SK-N-SH (cell line): ENCODE results near the gene FOXD4L1.
"Not testable (repeated sequence)": the region's sequence is repeated elsewhere in the genome, so short reads cannot be mapped to it uniquely, and the experiment has no call there.

Experiments
- CTCF ChIP-seq: fragments of 200-600 bp; sonication (generic); IDR thresholded peaks from 2 replicates; pipeline ENCODE4 v1.6.1; 2017; ENCODE audit warnings: antibody characterized with exemption, mild to moderate bottlenecking, moderate library complexity
- EZH2phosphoT487 ChIP-seq: fragments of 200-600 bp; sonication (generic); IDR thresholded peaks from 2 replicates; pipeline ENCODE4 v1.6.1; 2017; ENCODE audit warnings: low read depth, mixed run types, mild to moderate bottlenecking, antibody characterized with exemption, moderate library complexity, borderline replicate concordance
- GABPA ChIP-seq: IDR thresholded peaks from 2 replicates; pipeline ENCODE4 v1.4.0; 2012; ENCODE audit warnings: low read depth, mild to moderate bottlenecking
- NFIC ChIP-seq: IDR thresholded peaks from 2 replicates; pipeline ENCODE4 v1.4.0; 2012; ENCODE audit warnings: borderline replicate concordance
- PBX3 ChIP-seq: IDR thresholded peaks from 2 replicates; pipeline ENCODE4; 2012
- POLR2AphosphoS5 ChIP-seq: IDR thresholded peaks from 2 replicates; pipeline ENCODE4 v1.6.1; 2012; ENCODE audit warnings: low read depth, low read length
- RAD21 ChIP-seq: IDR thresholded peaks from 2 replicates; pipeline ENCODE4 v1.6.1; 2012; ENCODE audit warnings: mild to moderate bottlenecking, low read length
- ZBTB33 ChIP-seq: IDR thresholded peaks from 2 replicates; pipeline ENCODE4 v1.4.0; 2012; ENCODE audit warnings: low read depth, borderline replicate concordance

DNA sequence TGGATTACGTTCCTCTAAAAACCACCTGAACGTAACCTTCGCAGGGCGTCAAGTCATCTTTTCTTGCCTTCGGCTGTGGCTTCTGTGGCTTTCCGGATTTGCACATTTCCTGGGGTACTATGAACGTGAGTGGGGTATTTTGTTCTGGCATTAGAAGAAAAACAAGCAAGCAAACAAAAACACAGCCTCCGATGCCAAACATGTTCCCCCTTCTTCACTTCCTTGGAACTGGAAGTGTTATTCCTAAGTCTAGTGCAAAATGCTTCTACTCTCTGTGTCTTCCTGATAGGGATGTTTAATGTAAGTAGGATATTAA is 2.2 kb downstream of the FOXD4L1 start:
- not testable (repeated sequence) for TF ChIP-seq ZBTB33, RAD21, CTCF, NFIC, GABPA, EZH2phosphoT487, PBX3, POLR2AphosphoS5
